Activated CD8-positive, alpha-beta T cell treated with anti-CD3 and anti-CD28 coated beads for 36 hours (primary cell): ENCODE data around the gene TWNK. TPM values are rescaled to one million over a fixed set of nuclear protein-coding genes. Genes with fewer than 3 reads are reported as not detected.

Experiments
- ATAC-seq: fragments of 200-7000 bp; cut with Tn5 transposase; one replicate; pipeline ENCODE4 v1.10.0; 2021; ENCODE audit warnings: mild to moderate bottlenecking, moderate library complexity
- CTCF ChIA-PET: fragments of 350-600 bp; sonication (Branson Sonifier 250); formaldehyde crosslinking; loops from one replicate; lab custom pipeline; 2021; ENCODE audit warnings: antibody characterized with exemption; lab: Charles Lee
- POLR2A ChIA-PET: fragments of 350-600 bp; sonication (Branson Sonifier 250); formaldehyde crosslinking; loops from one replicate; lab custom pipeline; 2021; ENCODE audit warnings: antibody characterized with exemption; lab: Charles Lee
- DNase-seq: peaks from one replicate; pipeline ENCODE4 v3.0.0-alpha.2; 2020
- H3K27ac Mint-ChIP-seq: one replicate; pipeline ENCODE4 v1.8.0; 2021; ENCODE audit warnings: mild to moderate bottlenecking, mixed read lengths
- H3K27me3 Mint-ChIP-seq: one replicate; pipeline ENCODE4 v1.8.0; 2021; ENCODE audit warnings: mixed read lengths
- H3K36me3 Mint-ChIP-seq: one replicate; pipeline ENCODE4 v1.8.0; 2021; ENCODE audit warnings: low read depth, mixed read lengths
- H3K4me1 Mint-ChIP-seq: one replicate; pipeline ENCODE4 v1.8.0; 2021; ENCODE audit warnings: low read depth, mixed read lengths
- H3K4me3 Mint-ChIP-seq: one replicate; pipeline ENCODE4 v1.8.0; 2021; ENCODE audit warnings: mild to moderate bottlenecking, moderate library complexity, mixed read lengths
- H3K9me3 Mint-ChIP-seq: one replicate; pipeline ENCODE4 v1.8.0; 2021; ENCODE audit warnings: mixed read lengths
- CTCF ChIP-seq: fragments of 200-600 bp; IDR thresholded peaks from one replicate; pipeline ENCODE4 v1.8.0; 2022; ENCODE audit warnings: antibody characterized with exemption, mild to moderate bottlenecking
- intact Hi-C: fragments of 100-400 bp; cut with micrococcal nuclease; formaldehyde crosslinking; loops from one replicate; pipeline ENCODE4 v1.10.0; 2022
- total RNA-seq, 2 experiments: library from RNA; stranded (reverse); gene quantifications; one replicate each; pipeline ENCODE4 v1.2.3, GENCODE V29; 2021

The TWNK gene
- total RNA-seq, result 10 to 100 TPM; 18.0 to 19.0 TPM

GRCh38 chr10:100986952-100987684, at the start of gene TWNK, which contains the start of gene MRPL43:
Gene TWNK (plus strand): TSS chr10:100987543. CDS start chr10:100988211, 668 bp downstream.
Gene MRPL43 (minus strand): TSS chr10:100987497. CDS start chr10:100987443, 54 bp downstream.
- intact Hi-C loops, result no loop called here
- ATAC-seq, result peak; percentile 97

GRCh38 chr10:100939763-100940344, 47.5 kb upstream of the TWNK start:
- intact Hi-C loops, result no loop called here
- Mint-ChIP-seq H3K4me3 (no peak overlapping the region), H3K4me1 (peaks cover 17% of the 10 kb centered on the region), H3K27me3 (no peaks in the 10 kb centered on the region), H3K27ac (no peak overlapping the region), H3K9me3 (no peaks in the 10 kb centered on the region), H3K36me3 (peaks cover 36% of the 10 kb centered on the region)
- POLR2A ChIA-PET, result no interaction called here
- no peak for DNase-seq
- no peak for ATAC-seq
- no peak for TF ChIP-seq CTCF
- CTCF ChIA-PET, result no interaction called here

More at GRCh38 chr10:100986952-100987684, at the start of gene TWNK, which contains the start of gene MRPL43:
- H3K9me3 Mint-ChIP-seq, result no peaks in the 10 kb centered on the region
- no peaks in the 10 kb centered on the region for H3K27me3 Mint-ChIP-seq
- CTCF ChIA-PET, result interaction anchor here (1.1 to 6.6 kb wide), 6 partner anchors 10 to 44 kb away, joined by 3 to 50 read pairs (median 7); partner anchors contain the start of genes LZTS2, PDZD7, SEMA4G and SFXN3
- POLR2A ChIA-PET, result interaction anchor here (0.9 to 2.9 kb wide), 4 partner anchors 11 to 73 kb away, joined by 3 to 25 read pairs (median 4); partner anchors contain the start of gene LZTS2
- DNase-seq, result peak; percentile 92
- peak within 1 kb of the TSS; percentile 89 for H3K27ac Mint-ChIP-seq
- no peak for TF ChIP-seq CTCF
- H3K36me3 Mint-ChIP-seq, result peaks cover 30% of the 10 kb centered on the region
- H3K4me3 Mint-ChIP-seq, result peak within 1 kb of the TSS; percentile 96
- peaks cover 40% of the 10 kb centered on the region for H3K4me1 Mint-ChIP-seq

GRCh38 chr10:100942229-100942628, 45.1 kb upstream of the TWNK start:
- TF ChIP-seq CTCF, result no peak
- Mint-ChIP-seq H3K36me3 (peaks cover 49% of the 10 kb centered on the region), H3K9me3 (no peaks in the 10 kb centered on the region), H3K27me3 (no peaks in the 10 kb centered on the region), H3K4me1 (peaks cover 17% of the 10 kb centered on the region), H3K4me3 (no peak overlapping the region), H3K27ac (no peak overlapping the region)
- intact Hi-C loops, result no loop called here
- ChIA-PET CTCF (interaction anchor here (2.0 to 2.8 kb wide), 3 partner anchors 27 to 72 kb away, joined by 5 to 12 read pairs (median 8); partner anchors contain the start of gene SEMA4G), POLR2A (no interaction called here)
- ATAC-seq (no peak), DNase-seq (no peak)

- H3K4me1 Mint-ChIP-seq, result peaks cover 17% of the 10 kb centered on the region
- H3K9me3 Mint-ChIP-seq, result no peaks in the 10 kb centered on the region
- TF ChIP-seq CTCF, result no peak
- peaks cover 44% of the 10 kb centered on the region for H3K36me3 Mint-ChIP-seq
- CTCF ChIA-PET, result interaction anchor here (1.3 to 2.8 kb wide), 4 partner anchors 24 to 71 kb away, joined by 4 to 12 read pairs (median 6); partner anchors contain the start of gene SEMA4G
- ATAC-seq, result peak; percentile 27
- intact Hi-C loops, result no loop called here
- H3K27ac Mint-ChIP-seq, result peak overlapping the region; percentile 68
- no peaks in the 10 kb centered on the region for H3K27me3 Mint-ChIP-seq
- no peak for DNase-seq
- POLR2A ChIA-PET, result interaction anchor here (0.6 kb wide), 1 partner anchor 128 kb away, joined by 3 read pairs; no protein-coding TSS in a partner anchor
- H3K4me3 Mint-ChIP-seq, result peak overlapping the region; percentile 38
Measured at GRCh38 chr10:100943508-100943907, 43.8 kb upstream of the TWNK start.
